ENCODE data around the gene OSBPL1A.

Gene OSBPL1A

DNA sequence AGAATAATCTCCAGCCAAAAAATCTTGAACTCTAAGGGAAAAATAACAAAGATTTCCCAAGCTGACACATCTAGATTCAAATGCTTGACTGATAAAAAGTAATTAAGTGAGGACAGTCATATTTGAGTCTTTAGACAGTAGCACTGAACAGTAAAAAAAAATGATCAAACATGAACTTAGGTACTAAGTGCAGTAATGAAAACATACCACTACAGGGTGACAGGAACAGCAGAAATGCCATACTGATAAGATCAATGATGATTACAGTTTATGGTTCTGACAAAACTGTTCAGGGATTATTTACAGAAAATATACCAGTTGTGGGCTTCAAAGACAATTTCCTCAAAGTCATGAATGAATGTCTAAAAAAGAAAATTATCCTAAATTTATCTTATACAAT is 80.3 kb downstream of the OSBPL1A start:
- TF ChIP-seq, protein P1, sequence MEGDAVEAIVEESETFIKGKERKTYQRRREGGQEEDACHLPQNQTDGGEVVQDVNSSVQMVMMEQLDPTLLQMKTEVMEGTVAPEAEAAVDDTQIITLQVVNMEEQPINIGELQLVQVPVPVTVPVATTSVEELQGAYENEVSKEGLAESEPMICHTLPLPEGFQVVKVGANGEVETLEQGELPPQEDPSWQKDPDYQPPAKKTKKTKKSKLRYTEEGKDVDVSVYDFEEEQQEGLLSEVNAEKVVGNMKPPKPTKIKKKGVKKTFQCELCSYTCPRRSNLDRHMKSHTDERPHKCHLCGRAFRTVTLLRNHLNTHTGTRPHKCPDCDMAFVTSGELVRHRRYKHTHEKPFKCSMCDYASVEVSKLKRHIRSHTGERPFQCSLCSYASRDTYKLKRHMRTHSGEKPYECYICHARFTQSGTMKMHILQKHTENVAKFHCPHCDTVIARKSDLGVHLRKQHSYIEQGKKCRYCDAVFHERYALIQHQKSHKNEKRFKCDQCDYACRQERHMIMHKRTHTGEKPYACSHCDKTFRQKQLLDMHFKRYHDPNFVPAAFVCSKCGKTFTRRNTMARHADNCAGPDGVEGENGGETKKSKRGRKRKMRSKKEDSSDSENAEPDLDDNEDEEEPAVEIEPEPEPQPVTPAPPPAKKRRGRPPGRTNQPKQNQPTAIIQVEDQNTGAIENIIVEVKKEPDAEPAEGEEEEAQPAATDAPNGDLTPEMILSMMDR (conservative IDR thresholded peaks at IDR 0.05) = no peak
- H3K27ac ChIP-seq = no peak overlapping the region

- TF ChIP-seq, protein P1 (conservative IDR thresholded peaks at IDR 0.05) = no peak
- H3K27ac ChIP-seq = no peak overlapping the region
These were observed 82.5 kb downstream of the OSBPL1A start for GRCh38 chr18:24315170-24315569.

- TF ChIP-seq, protein P1 (conservative IDR thresholded peaks at IDR 0.05) = no peak
- no peak overlapping the region for H3K27ac ChIP-seq
These were observed 91.4 kb downstream of the OSBPL1A start for GRCh38 chr18:24306201-24306600.

DNA sequence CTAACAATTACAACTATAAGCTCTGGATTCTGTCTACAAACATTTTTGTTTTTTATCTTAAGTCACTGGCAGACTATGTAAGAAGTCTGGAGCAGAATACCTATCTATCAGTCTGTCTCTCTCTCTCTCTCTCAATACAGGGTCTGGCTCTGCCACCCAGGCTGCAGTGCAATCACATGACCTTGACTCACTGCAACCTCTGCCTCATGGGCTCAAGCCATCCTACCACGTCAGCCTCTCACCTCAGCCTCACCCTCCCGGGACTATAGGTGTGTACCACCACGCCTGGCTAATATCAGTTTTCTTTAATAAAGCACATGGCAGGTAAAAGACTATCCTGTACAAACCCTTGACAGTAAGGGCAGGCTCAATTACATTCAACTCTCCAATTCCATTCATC is 96.9 kb downstream of the OSBPL1A start:
- no peak overlapping the region for H3K27ac ChIP-seq
- TF ChIP-seq, protein P1 (conservative IDR thresholded peaks at IDR 0.05) = no peak

DNA sequence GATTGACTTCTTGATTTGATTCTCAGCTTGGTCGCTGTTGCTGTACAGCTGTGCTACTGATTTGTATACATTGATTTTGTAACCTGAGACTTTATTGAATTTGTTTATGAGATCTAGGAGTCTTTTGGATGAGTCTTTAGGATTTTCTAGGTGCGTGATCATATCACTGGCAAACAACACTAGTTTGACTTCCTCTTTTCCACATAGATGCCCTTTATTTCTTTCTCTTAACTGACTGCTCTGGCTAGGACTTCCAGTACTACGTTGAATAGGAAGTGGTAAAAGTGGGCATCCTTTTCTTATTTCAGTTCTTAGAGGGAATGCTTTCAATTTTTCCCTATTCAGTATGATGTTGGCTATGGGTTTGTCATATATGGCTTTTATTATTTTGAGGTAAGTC is 101.3 kb downstream of the OSBPL1A start:
- TF ChIP-seq, protein P1 (conservative IDR thresholded peaks at IDR 0.05) = no peak

GRCh38 chr18:24293254-24293653 is 104.4 kb downstream of the OSBPL1A start:
- no peak overlapping the region for H3K27ac ChIP-seq
- TF ChIP-seq, protein P1 (conservative IDR thresholded peaks at IDR 0.05) = no peak

More for the DNA sequence above, 101.3 kb downstream of the OSBPL1A start:
- H3K27ac ChIP-seq = no peak overlapping the region

DNA sequence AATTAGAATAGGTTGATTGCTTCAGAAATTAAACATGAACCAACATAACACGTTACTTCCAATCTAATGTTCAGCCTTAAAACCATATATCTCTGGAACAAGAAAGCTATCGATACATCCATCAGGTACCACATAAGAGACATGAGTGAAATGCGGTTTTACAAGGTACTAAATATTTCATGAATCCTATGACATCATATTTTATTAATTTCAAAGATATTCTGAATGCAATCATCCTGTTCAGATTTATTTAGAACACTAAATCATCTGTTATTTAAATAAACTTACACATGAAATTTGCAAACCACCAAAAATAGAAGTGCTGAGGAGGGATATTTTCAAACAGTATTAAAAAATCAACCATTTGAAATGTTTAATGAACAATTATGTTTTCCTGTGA is 119.0 kb downstream of the OSBPL1A start:
- no peak overlapping the region for H3K27ac ChIP-seq
- TF ChIP-seq, protein P1 (conservative IDR thresholded peaks at IDR 0.05) = no peak
